ACC112 (cell line): ENCODE data around the gene RPGR.
A peak's percentile ranks its signal among the peaks of the same experiment; 100 is the strongest.

Experiments used
- H2AFZ ChIP-seq: fragments of 200-600 bp; sonication (generic); one replicate; pipeline ENCODE4 v1.6.0; 2017; ENCODE audit warnings: antibody characterized with exemption, low read length; ENCODE audit not compliant: unreplicated experiment
- H3K27ac ChIP-seq: fragments of 200-600 bp; sonication (generic); 2 replicates; pipeline ENCODE4 v1.5.1; 2014; ENCODE audit warnings: low read depth, mild to moderate bottlenecking, antibody characterized with exemption, low read length, moderate library complexity
- H3K27me3 ChIP-seq: fragments of 200-600 bp; sonication (generic); 2 replicates; pipeline ENCODE4 v1.6.1; 2014; ENCODE audit warnings: mild to moderate bottlenecking, antibody characterized with exemption, low read length, moderate library complexity, mixed read lengths; ENCODE audit not compliant: insufficient read depth
- H3K36me3 ChIP-seq: fragments of 200-600 bp; sonication (generic); 2 replicates; pipeline ENCODE4 v1.6.1; 2016; ENCODE audit warnings: mild to moderate bottlenecking, antibody characterized with exemption, low read length, moderate library complexity, mixed read lengths; ENCODE audit not compliant: insufficient read depth
- H3K4me1 ChIP-seq: fragments of 200-600 bp; sonication (generic); one replicate; pipeline ENCODE4 v1.6.1; 2016; ENCODE audit warnings: low read length, mixed read lengths; ENCODE audit not compliant: insufficient read depth, unreplicated experiment, control insufficient read depth
- H3K4me3 ChIP-seq: fragments of 200-600 bp; sonication (generic); 2 replicates; pipeline ENCODE4 v1.5.1; 2014; ENCODE audit warnings: mild to moderate bottlenecking, low read depth, low read length
- H3K79me2 ChIP-seq: fragments of 200-600 bp; sonication (generic); one replicate; pipeline ENCODE4 v1.6.0; 2016; ENCODE audit warnings: low read length; ENCODE audit not compliant: control insufficient read depth, unreplicated experiment, insufficient read depth

The RPGR gene

GRCh38 chrX:38225093-38225492 lies 102.2 kb downstream of the RPGR start:
- Histone ChIP-seq H3K27ac (no peak overlapping the region), H3K27me3 (no peaks in the 10 kb centered on the region), H3K79me2 (peaks cover 4% of the 10 kb centered on the region), H3K4me3 (no peak overlapping the region), H3K36me3 (no peaks in the 10 kb centered on the region), H2AFZ (peak overlapping the region; percentile 67), H3K4me1 (peaks cover 12% of the 10 kb centered on the region)

GRCh38 chrX:38224160-38224559 lies 103.1 kb downstream of the RPGR start:
- Histone ChIP-seq H3K27me3 (no peaks in the 10 kb centered on the region), H3K36me3 (no peaks in the 10 kb centered on the region), H3K27ac (no peak overlapping the region), H3K4me1 (peaks cover 12% of the 10 kb centered on the region), H3K79me2 (peaks cover 11% of the 10 kb centered on the region), H2AFZ (no peak overlapping the region), H3K4me3 (no peak overlapping the region)

GRCh38 chrX:38221391-38221929 lies 105.8 kb downstream of the RPGR start:
- peak overlapping the region; percentile 67 for H2AFZ ChIP-seq
- peak overlapping the region; percentile 92 for H3K4me3 ChIP-seq
- no peaks in the 10 kb centered on the region for H3K36me3 ChIP-seq
- no peak overlapping the region for H3K27ac ChIP-seq
- peaks cover 38% of the 10 kb centered on the region for H3K79me2 ChIP-seq
- H3K4me1 ChIP-seq, result peaks cover 18% of the 10 kb centered on the region
- no peaks in the 10 kb centered on the region for H3K27me3 ChIP-seq

- Histone ChIP-seq H3K4me1 (peaks cover 21% of the 10 kb centered on the region), H3K4me3 (peak within 1 kb of the TSS; percentile 92), H3K27me3 (no peaks in the 10 kb centered on the region), H2AFZ (peak within 1 kb of the TSS; percentile 85), H3K36me3 (no peaks in the 10 kb centered on the region), H3K27ac (peak within 1 kb of the TSS; percentile 26; the same call in 1 of the 2 replicates), H3K79me2 (peaks cover 45% of the 10 kb centered on the region)
These were observed 106.6 kb downstream of the RPGR start, which contains the start of gene SRPX for GRCh38 chrX:38220415-38221390. Gene SRPX, minus strand, starts transcription at chrX:38220871. Its CDS starts 79 bp downstream, at chrX:38220792.

- H3K27ac ChIP-seq, result no peak overlapping the region
- H3K4me1 ChIP-seq, result peaks cover 21% of the 10 kb centered on the region
- peak overlapping the region; percentile 92 for H3K4me3 ChIP-seq
- H3K36me3 ChIP-seq, result no peaks in the 10 kb centered on the region
- H3K79me2 ChIP-seq, result peaks cover 47% of the 10 kb centered on the region
- H2AFZ ChIP-seq, result peak overlapping the region; percentile 85
- no peaks in the 10 kb centered on the region for H3K27me3 ChIP-seq
These were observed 107.3 kb downstream of the RPGR start for GRCh38 chrX:38220024-38220414.
